HepG2 (cell line): Measurements from ENCODE around the gene ITGB2. TPM values are rescaled to one million over a fixed set of nuclear protein-coding genes. Genes with fewer than 3 reads are reported as not detected.
A peak's percentile ranks its signal among the peaks of the same experiment; 100 is the strongest.

Experiments
- ATAC-seq: fragments of 200-7000 bp; cut with Tn5 transposase; 3 replicates; pipeline ENCODE4 v1.9.1; 2020; ENCODE audit warnings: mild to moderate bottlenecking, moderate library complexity
- BruUV-seq: library from RNA; stranded (reverse); fragments of 400-500 nt; replicated peaks from 2 replicates; lab custom pipeline; 2021; lab: Mats Ljungman, UMichigan
- CTCF ChIA-PET: fragments of 300-600 bp; formaldehyde crosslinking; extraction: SDS; loops from one replicate; lab custom pipeline; 2021; ENCODE audit warnings: low total read pairs, inconsistent platforms, low intra/inter-chr PET ratio; lab: Yijun Ruan, JAX
- POLR2A ChIA-PET: fragments of 350-600 bp; sonication (Branson Sonifier 250); formaldehyde crosslinking; loops from one replicate; lab custom pipeline; 2020; ENCODE audit warnings: antibody characterized with exemption, inconsistent platforms; lab: Yijun Ruan, JAX
- DNase-seq: peaks from one replicate; pipeline ENCODE4 v3.0.0-alpha.2; 2015; ENCODE audit warnings: low spot score
- FAIRE-seq: peaks from 3 replicates; lab custom pipeline; 2011; peaks lifted over from hg19 to GRCh38; lab: Jason Lieb, UNC
- H2AFZ ChIP-seq: one replicate; pipeline ENCODE4 v1.6.1; 2011; ENCODE audit warnings: low read length, inconsistent platforms
- H3K27ac ChIP-seq: fragments of 300-600 bp; 3 replicates; pipeline ENCODE4 v1.8.0; 2011; ENCODE audit warnings: mixed run types, mild to moderate bottlenecking, mixed read lengths, low read length, inconsistent platforms; ENCODE audit not compliant: insufficient read depth; ENCODE audit errors: extremely low read length
- H3K27me3 ChIP-seq, 2 experiments: fragments of 200-600 bp in 1 of 2; 2 replicates in 1 of 2; 3 replicates in 1 of 2; pipeline versions ENCODE4 v1.6.0 to v1.8.0; 2011; ENCODE audit warnings: low read length in 2 of 2, mild to moderate bottlenecking in 2 of 2, moderate library complexity in 2 of 2, inconsistent platforms in 1 of 2; ENCODE audit not compliant: insufficient read depth in 2 of 2, control insufficient read depth in 1 of 2
- H3K36me3 ChIP-seq, 2 experiments: fragments of 200-600 bp in 1 of 2; replicated peaks in 1 of 2; 2 replicates in 1 of 2; 3 replicates in 1 of 2; pipeline versions ENCODE4 v1.5.1 to v1.8.0; 2011; ENCODE audit warnings: low read length in 2 of 2, inconsistent platforms in 1 of 2; ENCODE audit not compliant: insufficient read depth in 2 of 2, control insufficient read depth in 1 of 2
- H3K4me1 ChIP-seq: 2 replicates; pipeline ENCODE4 v1.5.1; 2012; ENCODE audit warnings: low read length, inconsistent platforms; ENCODE audit not compliant: insufficient read depth
- H3K4me2 ChIP-seq: 2 replicates; pipeline ENCODE4 v1.6.0; 2011; ENCODE audit warnings: low read depth, low read length, inconsistent platforms
- H3K4me3 ChIP-seq, 3 experiments: fragments of 200-600 bp in 1 of 3; sonication (generic), shearing (Covaris generic) in 1 of 3; replicated peaks in 1 of 3; 2 replicates each; pipeline ENCODE4 v1.5.1; 2011 to 2016; ENCODE audit warnings: low read length in 3 of 3, inconsistent platforms in 2 of 3, low read depth in 2 of 3, mild to moderate bottlenecking in 2 of 3, control low read depth in 1 of 3, mixed read lengths in 1 of 3; ENCODE audit not compliant: insufficient read depth in 1 of 3
- H3K79me2 ChIP-seq: one replicate; pipeline ENCODE4 v1.6.1; 2011; ENCODE audit warnings: low read length, inconsistent platforms; ENCODE audit not compliant: insufficient read depth
- H3K9ac ChIP-seq: 2 replicates; pipeline ENCODE4 v1.6.0; 2011; ENCODE audit warnings: mild to moderate bottlenecking, low read depth, low read length, inconsistent platforms; ENCODE audit not compliant: insufficient read depth
- H3K9me3 ChIP-seq: 2 replicates; pipeline ENCODE4 v1.5.1; 2012; ENCODE audit warnings: mild to moderate bottlenecking, low read length
- H4K20me1 ChIP-seq: 2 replicates; pipeline ENCODE4 v1.6.0; 2011; ENCODE audit warnings: inconsistent platforms, mild to moderate bottlenecking, low read length, moderate library complexity; ENCODE audit not compliant: insufficient read depth
- AHR ChIP-seq: IDR thresholded peaks from 2 replicates; pipeline ENCODE4 v1.6.1; 2018; ENCODE audit warnings: missing genetic modification reagents, missing compliant biosample characterization
- ELF3 ChIP-seq: IDR thresholded peaks from 2 replicates; pipeline ENCODE4 v1.6.1; 2016; ENCODE audit warnings: missing genetic modification reagents, missing compliant biosample characterization
- GFI1 ChIP-seq: sonication (generic); formaldehyde crosslinking; IDR thresholded peaks from 2 replicates; pipeline ENCODE4 v1.5.0; 2020; ENCODE audit warnings: missing genetic modification reagents, mild to moderate bottlenecking, borderline replicate concordance
- HIVEP1 ChIP-seq: sonication (generic); formaldehyde crosslinking; IDR thresholded peaks from 2 replicates; pipeline ENCODE4 v1.4.0; 2020; ENCODE audit warnings: mild to moderate bottlenecking, missing genetic modification reagents
- JUNB ChIP-seq: sonication (generic); formaldehyde crosslinking; IDR thresholded peaks from 2 replicates; pipeline ENCODE4 v1.8.0; 2022; ENCODE audit warnings: missing genetic modification reagents, mild to moderate bottlenecking, borderline replicate concordance
- MED1 ChIP-seq: sonication (generic); formaldehyde crosslinking; IDR thresholded peaks from 2 replicates; pipeline ENCODE4 v1.4.0; 2020; ENCODE audit warnings: missing genetic modification reagents
- MXI1 ChIP-seq: IDR thresholded peaks from 3 replicates; pipeline ENCODE4 v1.6.1; 2012; ENCODE audit warnings: low read depth, low read length, inconsistent platforms, borderline replicate concordance
- RBFOX2 ChIP-seq: fragments of 200-400 bp; formaldehyde crosslinking; IDR thresholded peaks from 2 replicates; pipeline ENCODE4 v1.6.1; 2017; ENCODE audit warnings: low read depth, mild to moderate bottlenecking, low read length
- RNF219 ChIP-seq: sonication (generic); formaldehyde crosslinking; IDR thresholded peaks from 2 replicates; pipeline ENCODE4 v1.5.0; 2020; ENCODE audit warnings: mild to moderate bottlenecking, missing genetic modification reagents
- SALL1 ChIP-seq: sonication (generic); formaldehyde crosslinking; IDR thresholded peaks from 2 replicates; pipeline ENCODE4 v1.8.0; 2022; ENCODE audit warnings: mild to moderate bottlenecking, missing genetic modification reagents
- SRY ChIP-seq: sonication (generic); formaldehyde crosslinking; IDR thresholded peaks from 2 replicates; pipeline ENCODE4 v1.8.0; 2022; ENCODE audit warnings: mild to moderate bottlenecking, missing genetic modification reagents
- TGIF2 ChIP-seq: IDR thresholded peaks from 2 replicates; pipeline ENCODE4 v1.6.1; 2016; ENCODE audit warnings: control low read depth, missing compliant biosample characterization
- ZC3H13 ChIP-seq: sonication (generic); formaldehyde crosslinking; IDR thresholded peaks from 2 replicates; pipeline ENCODE4 v1.8.1; 2023; ENCODE audit warnings: mild to moderate bottlenecking, missing genetic modification reagents, moderate library complexity
- ZFX ChIP-seq: sonication (generic); formaldehyde crosslinking; IDR thresholded peaks from 2 replicates; pipeline ENCODE4 v1.4.0; 2020; ENCODE audit warnings: mild to moderate bottlenecking, low read depth, missing genetic modification reagents, moderate library complexity
- ZNF740 ChIP-seq: sonication (generic); formaldehyde crosslinking; IDR thresholded peaks from 2 replicates; pipeline ENCODE4 v1.4.0; 2020; ENCODE audit warnings: missing genetic modification reagents
- WGBS: methylation state at CpG from one replicate; pipeline ENCODE4 v1.1.6; 2017; ENCODE audit warnings: low lambda C conversion rate; 5-methylcytosine and 5-hydroxymethylcytosine counted together
- in situ Hi-C: cut with HindIII; loops from 2 replicates; pipeline ENCODE4 v1.10.0; 2017; ENCODE audit warnings: low pct_unique_long_range_greater_than_20kb; ENCODE audit not compliant: extremely low pct_ligation_motif_present
- intact Hi-C: fragments of 100-400 bp; cut with micrococcal nuclease; formaldehyde crosslinking; loops from one replicate; pipeline ENCODE4 v1.10.0; 2022; ENCODE audit not compliant: unreplicated experiment
- polyA plus RNA-seq, 8 experiments: library from polyadenylated mRNA; depleted of rRNA in 3 of 8; stranded (reverse) in 7 of 8; unstranded in 1 of 8; fragments of >200 nt; fragmentation: Illumina TruSeq in 4 of 8; extraction: Trizol in 4 of 8; gene quantifications; 2 replicates each; pipeline versions ENCODE4 v1.2.1 to v1.2.3, GENCODE V29; 2011 to 2016; ENCODE audit warnings: low read depth in 4 of 8, missing spikeins in 1 of 8, mixed read lengths in 1 of 8; ENCODE audit not compliant: insufficient read depth in 1 of 8
- total RNA-seq, 5 experiments: library from RNA; depleted of rRNA; stranded (reverse); fragments of >200 nt; fragmentation: Illumina TruSeq; extraction: Trizol; gene quantifications; 2 replicates each; pipeline ENCODE4 v1.2.3, GENCODE V29; 2016; ENCODE audit warnings: low read depth in 1 of 5
- TF ChIP-seq, protein P1 (sequence below): sonication (generic); formaldehyde crosslinking; IDR thresholded peaks from 2 replicates; pipeline ENCODE4 v1.4.0; 2020; ENCODE audit warnings: mild to moderate bottlenecking, missing genetic modification reagents
- TF ChIP-seq, protein P2 (sequence below), 2 experiments: sonication (generic) in 1 of 2; formaldehyde crosslinking in 1 of 2; IDR thresholded peaks; 2 replicates each; pipeline versions ENCODE4 v1.4.0 to v1.6.1; 2018 to 2020; ENCODE audit warnings: missing genetic modification reagents in 2 of 2, borderline replicate concordance in 1 of 2, low read depth in 1 of 2, mild to moderate bottlenecking in 1 of 2, missing biosample characterization in 1 of 2

The ITGB2 gene
- total and polyA plus RNA-seq, 2 of the 13 experiments (the other 11 are each of a cell fraction or from before 2014, with no cell fraction given) = 4.2 to 18.0 TPM

GRCh38 chr21:44870748-44871495 lies 49.8 kb downstream of the ITGB2 start:
- ATAC-seq (no peak), FAIRE-seq (no peak), DNase-seq (peak; percentile 40)
- Histone ChIP-seq H3K27me3 (no peaks in the 10 kb centered on the region; a peak in 1 of 5 replicates), H3K9me3 (no peaks in the 10 kb centered on the region), H2AFZ (no peak overlapping the region), H3K4me1 (peaks cover 74% of the 10 kb centered on the region), H3K27ac (peak overlapping the region; percentile 72), H3K4me2 (peak overlapping the region; percentile 95), H3K79me2 (peaks cover 77% of the 10 kb centered on the region), H3K9ac (peak overlapping the region; percentile 94), H3K4me3 (peak overlapping the region; percentile 71 to 94 (median 82)), H3K36me3 (peaks cover 8 to 26% of the 10 kb centered on the region in 2 experiments), H4K20me1 (peaks cover 67% of the 10 kb centered on the region)
- no TSS peak for BruUV-seq
- ChIA-PET CTCF (no interaction called here), POLR2A (interaction anchor here (3.8 kb wide), 1 partner anchor 42 kb away, joined by 50 read pairs; no protein-coding TSS in a partner anchor)
- in situ Hi-C loops = no loop called here
- 15% methylated on average over 8 of the region's 10 CpGs for WGBS
- intact Hi-C loops = loop anchor here (1.0 to 5.0 kb wide), 2 partner anchors 41 to 69 kb away; partner anchors contain the start of gene UBE2G2
- 0 out of 2 replicates have a peak, but pooled peaks have one; percentile 42 for TF ChIP-seq ZC3H13
- TF ChIP-seq, protein P1, sequence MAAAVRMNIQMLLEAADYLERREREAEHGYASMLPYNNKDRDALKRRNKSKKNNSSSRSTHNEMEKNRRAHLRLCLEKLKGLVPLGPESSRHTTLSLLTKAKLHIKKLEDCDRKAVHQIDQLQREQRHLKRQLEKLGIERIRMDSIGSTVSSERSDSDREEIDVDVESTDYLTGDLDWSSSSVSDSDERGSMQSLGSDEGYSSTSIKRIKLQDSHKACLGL = peak; percentile 41; the same call in 1 of the 2 replicates
- peak; percentile 52; the same call in 1 of the 3 replicates for TF ChIP-seq MXI1
- TF ChIP-seq ELF3 (CRISPR knock-in tag) = 0 out of 2 replicates have a peak, but pooled peaks have one; percentile 13
- peak; percentile 46; the same call in 1 of the 2 replicates for TF ChIP-seq SALL1 (CRISPR knock-in tag)
- 0 out of 2 replicates have a peak, but pooled peaks have one; percentile 23 for TF ChIP-seq JUNB (CRISPR knock-in tag)
- TF ChIP-seq, protein P2, sequence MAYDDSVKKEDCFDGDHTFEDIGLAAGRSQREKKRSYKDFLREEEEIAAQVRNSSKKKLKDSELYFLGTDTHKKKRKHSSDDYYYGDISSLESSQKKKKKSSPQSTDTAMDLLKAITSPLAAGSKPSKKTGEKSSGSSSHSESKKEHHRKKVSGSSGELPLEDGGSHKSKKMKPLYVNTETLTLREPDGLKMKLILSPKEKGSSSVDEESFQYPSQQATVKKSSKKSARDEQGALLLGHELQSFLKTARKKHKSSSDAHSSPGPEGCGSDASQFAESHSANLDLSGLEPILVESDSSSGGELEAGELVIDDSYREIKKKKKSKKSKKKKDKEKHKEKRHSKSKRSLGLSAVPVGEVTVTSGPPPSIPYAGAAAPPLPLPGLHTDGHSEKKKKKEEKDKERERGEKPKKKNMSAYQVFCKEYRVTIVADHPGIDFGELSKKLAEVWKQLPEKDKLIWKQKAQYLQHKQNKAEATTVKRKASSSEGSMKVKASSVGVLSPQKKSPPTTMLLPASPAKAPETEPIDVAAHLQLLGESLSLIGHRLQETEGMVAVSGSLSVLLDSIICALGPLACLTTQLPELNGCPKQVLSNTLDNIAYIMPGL (CRISPR knock-in tag; IDR thresholded peaks at IDR 0.05; ENCODE audit: borderline replicate concordance in 1 of 2, low read depth in 1 of 2) = peak in 1 of 2 experiments; percentile 16; a peak in 1 of 4 replicates
- TF ChIP-seq AHR (CRISPR knock-in tag) = 0 out of 2 replicates have a peak, but pooled peaks have one; percentile 29
- TF ChIP-seq ZFX (CRISPR knock-in tag) = 0 out of 2 replicates have a peak, but pooled peaks have one; percentile 30
- TF ChIP-seq SRY (CRISPR knock-in tag) = peak; percentile 54; the same call in 1 of the 2 replicates
- TF ChIP-seq GFI1 = no peak
- TF ChIP-seq ZNF740 = no peak
- TF ChIP-seq RNF219 (CRISPR knock-in tag) = no peak
- peak; percentile 47; the same call in 1 of the 2 replicates for TF ChIP-seq MED1 (CRISPR knock-in tag)
- TF ChIP-seq HIVEP1 (CRISPR knock-in tag) = 0 out of 2 replicates have a peak, but pooled peaks have one; percentile 39
- 0 out of 2 replicates have a peak, but pooled peaks have one; percentile 23 for TF ChIP-seq TGIF2
- peak; percentile 47 for TF ChIP-seq RBFOX2
